NT2/D1 (cell line): Measurements from ENCODE around the gene TMEM247.

Source experiments
- DNase-seq: peaks from one replicate; pipeline ENCODE4 v3.0.0-alpha.2; 2011; ENCODE audit warnings: low read depth, low spot score
- H3K27me3 ChIP-seq: 2 replicates; pipeline ENCODE4 v1.6.0; 2011; ENCODE audit warnings: mild to moderate bottlenecking; ENCODE audit not compliant: insufficient read length, insufficient read depth
- H3K36me3 ChIP-seq: 2 replicates; pipeline ENCODE4 v1.6.1; 2011; ENCODE audit warnings: mild to moderate bottlenecking, low read length, mixed read lengths; ENCODE audit not compliant: insufficient read depth, insufficient read length
- H3K4me1 ChIP-seq: 2 replicates; pipeline ENCODE4 v1.5.1; 2011; ENCODE audit not compliant: insufficient read depth, insufficient read length
- H3K4me3 ChIP-seq: 2 replicates; pipeline ENCODE4 v1.5.1; 2011; ENCODE audit warnings: low read depth; ENCODE audit not compliant: insufficient read length
- H3K9ac ChIP-seq: 2 replicates; pipeline ENCODE4 v1.6.0; 2011; ENCODE audit warnings: low read depth; ENCODE audit not compliant: insufficient read length
- H3K9me3 ChIP-seq: 2 replicates; pipeline ENCODE4 v1.5.1; 2011; ENCODE audit warnings: mild to moderate bottlenecking, low read length; ENCODE audit not compliant: insufficient read depth
- SUZ12 ChIP-seq: IDR thresholded peaks from 2 replicates; pipeline ENCODE4 v1.6.1; 2011; ENCODE audit not compliant: insufficient read length, insufficient read depth; ENCODE audit errors: extremely low read depth
- YY1 ChIP-seq: IDR thresholded peaks from 2 replicates; pipeline ENCODE4 v1.6.1; 2011; ENCODE audit not compliant: insufficient read length, insufficient read depth
- ZNF274 ChIP-seq: IDR thresholded peaks from 2 replicates; pipeline ENCODE4 v1.6.1; 2011; ENCODE audit warnings: mild to moderate bottlenecking, low read depth, low read length

The TMEM247 gene

DNA sequence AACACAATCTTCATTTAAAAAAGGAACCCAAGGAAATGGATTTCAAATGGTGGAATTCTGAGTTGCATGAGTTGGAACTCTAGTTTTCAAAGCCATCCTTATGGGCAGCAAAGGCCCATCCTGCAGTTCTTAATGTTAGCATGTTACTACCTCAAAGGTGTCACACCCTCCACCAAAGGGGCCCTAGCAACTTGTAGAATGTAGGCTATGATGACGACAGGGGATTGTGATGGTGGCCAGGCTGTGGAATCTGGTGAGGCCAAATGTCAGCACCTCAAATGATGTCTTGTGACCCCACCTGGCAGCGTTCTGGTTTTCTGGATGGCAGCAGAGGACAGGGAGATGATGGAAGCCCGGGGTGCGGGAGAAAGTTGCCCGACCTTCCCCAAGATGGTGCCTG lies at the start of gene TMEM247:
TMEM247 (plus strand) TSS at position 301 of the 400 bp plus-strand sequence.
- Histone ChIP-seq H3K9me3 (peaks cover 18% of the 10 kb centered on the region), H3K9ac (no peak within 1 kb of the TSS), H3K27me3 (no peaks in the 10 kb centered on the region), H3K4me1 (no peaks in the 10 kb centered on the region), H3K4me3 (no peak within 1 kb of the TSS), H3K36me3 (no peaks in the 10 kb centered on the region)
- TF ChIP-seq SUZ12 (no peak), ZNF274 (no peak), YY1 (no peak)
- DNase-seq, result no peak

DNA sequence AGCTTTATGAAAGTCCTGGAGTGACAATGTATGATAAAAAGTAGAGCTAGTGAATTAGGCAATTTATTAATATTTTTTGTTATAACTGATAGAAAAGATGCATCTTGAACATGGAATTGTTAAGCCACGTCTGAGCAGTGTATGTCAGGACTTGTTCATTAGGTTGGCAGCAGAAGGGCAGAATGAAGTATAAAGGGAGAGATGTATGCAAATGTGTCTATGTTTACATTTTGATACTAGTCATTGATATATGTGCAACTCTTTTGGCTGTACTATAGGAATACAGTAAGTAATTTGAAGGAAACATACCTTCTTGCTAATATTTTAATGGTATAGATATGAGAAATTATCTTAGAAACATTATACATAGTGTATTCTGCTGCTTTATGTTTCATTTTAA lies 49.0 kb upstream of the TMEM247 start:
- Histone ChIP-seq H3K9me3 (no peaks in the 10 kb centered on the region), H3K9ac (no peak overlapping the region), H3K4me3 (no peak overlapping the region), H3K36me3 (no peaks in the 10 kb centered on the region), H3K27me3 (no peaks in the 10 kb centered on the region), H3K4me1 (peaks cover 3% of the 10 kb centered on the region)
- DNase-seq, result no peak
- TF ChIP-seq SUZ12 (no peak), YY1 (no peak), ZNF274 (no peak)

DNA sequence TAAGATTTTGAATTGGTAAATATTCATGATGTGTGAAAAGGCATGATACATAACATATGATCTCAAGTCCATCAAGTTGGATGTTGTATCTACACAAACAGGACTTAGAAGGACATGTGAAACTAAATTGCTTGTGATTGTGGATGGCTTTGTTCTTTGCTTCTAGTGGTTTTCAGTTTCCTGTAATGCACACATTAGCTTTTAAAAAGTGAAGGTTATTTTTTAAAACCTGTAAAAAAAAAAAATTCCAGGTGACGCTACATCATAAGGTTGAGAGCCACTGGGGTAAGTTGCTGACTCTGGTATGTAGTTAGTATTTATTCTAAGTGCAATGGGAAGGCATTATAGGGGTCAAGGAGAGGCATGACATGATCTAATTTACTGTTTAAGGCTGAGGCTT lies 48.4 kb upstream of the TMEM247 start:
- no peak overlapping the region for H3K9ac ChIP-seq
- no peak overlapping the region for H3K4me3 ChIP-seq
- H3K4me1 ChIP-seq, result peaks cover 3% of the 10 kb centered on the region
- H3K36me3 ChIP-seq, result no peaks in the 10 kb centered on the region
- no peaks in the 10 kb centered on the region for H3K9me3 ChIP-seq
- H3K27me3 ChIP-seq, result no peaks in the 10 kb centered on the region
- TF ChIP-seq SUZ12, result no peak
- TF ChIP-seq ZNF274, result no peak
- TF ChIP-seq YY1, result no peak
- DNase-seq, result no peak

DNA sequence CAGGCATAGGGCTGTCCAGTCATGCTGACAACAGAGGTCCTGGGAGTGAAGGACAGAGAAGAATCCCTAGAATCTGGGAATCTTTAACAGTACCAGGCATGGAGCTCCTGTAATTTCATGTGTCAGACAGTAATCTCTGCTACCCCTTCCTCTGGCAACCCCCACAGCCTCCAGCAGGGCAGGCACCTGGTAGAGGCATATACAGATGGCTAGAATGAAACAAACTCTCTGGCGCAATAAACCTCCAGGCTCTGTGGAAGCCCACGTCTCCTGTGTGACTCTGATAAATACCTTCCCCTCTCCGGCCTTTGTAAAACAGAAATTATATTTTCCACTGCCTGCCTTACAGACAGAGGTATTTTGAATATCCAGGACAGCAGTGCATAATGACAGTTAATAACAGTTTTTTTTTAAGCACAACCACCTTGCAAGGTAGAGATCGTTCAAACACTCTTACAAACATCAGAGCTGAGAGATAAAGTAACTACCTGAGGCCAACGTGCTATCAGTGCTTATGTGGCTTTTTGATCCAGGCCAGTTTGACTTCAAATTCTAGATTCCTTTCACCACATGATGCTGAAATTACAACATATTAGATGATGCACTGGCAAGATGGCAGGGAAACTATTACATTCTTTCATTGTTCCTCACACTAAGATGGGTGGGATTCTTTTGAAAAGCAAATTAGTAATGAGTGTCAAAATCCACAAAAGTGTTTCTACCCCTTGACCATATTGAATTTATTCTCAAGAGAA lies 47.7 kb upstream of the TMEM247 start:
- no peaks in the 10 kb centered on the region for H3K36me3 ChIP-seq
- H3K9ac ChIP-seq, result no peak overlapping the region
- H3K27me3 ChIP-seq, result no peaks in the 10 kb centered on the region
- TF ChIP-seq ZNF274, result no peak
- TF ChIP-seq SUZ12, result no peak
- no peak for TF ChIP-seq YY1
- no peaks in the 10 kb centered on the region for H3K9me3 ChIP-seq
- DNase-seq, result no peak
- no peak overlapping the region for H3K4me3 ChIP-seq
- peaks cover 3% of the 10 kb centered on the region for H3K4me1 ChIP-seq

GRCh38 chr2:46434851-46435273 lies 44.5 kb upstream of the TMEM247 start:
- Histone ChIP-seq H3K9ac (no peak overlapping the region), H3K27me3 (no peaks in the 10 kb centered on the region), H3K9me3 (no peaks in the 10 kb centered on the region), H3K36me3 (no peaks in the 10 kb centered on the region), H3K4me1 (peaks cover 3% of the 10 kb centered on the region), H3K4me3 (no peak overlapping the region)
- no peak for TF ChIP-seq YY1
- no peak for TF ChIP-seq SUZ12
- TF ChIP-seq ZNF274, result no peak
- DNase-seq, result peak; percentile 36

GRCh38 chr2:46435353-46435752 lies 44.0 kb upstream of the TMEM247 start:
- TF ChIP-seq YY1, result no peak
- TF ChIP-seq ZNF274, result no peak
- no peak for TF ChIP-seq SUZ12
- DNase-seq, result no peak
- Histone ChIP-seq H3K9ac (no peak overlapping the region), H3K36me3 (no peaks in the 10 kb centered on the region), H3K27me3 (no peaks in the 10 kb centered on the region), H3K9me3 (no peaks in the 10 kb centered on the region), H3K4me3 (no peak overlapping the region), H3K4me1 (peaks cover 3% of the 10 kb centered on the region)

DNA sequence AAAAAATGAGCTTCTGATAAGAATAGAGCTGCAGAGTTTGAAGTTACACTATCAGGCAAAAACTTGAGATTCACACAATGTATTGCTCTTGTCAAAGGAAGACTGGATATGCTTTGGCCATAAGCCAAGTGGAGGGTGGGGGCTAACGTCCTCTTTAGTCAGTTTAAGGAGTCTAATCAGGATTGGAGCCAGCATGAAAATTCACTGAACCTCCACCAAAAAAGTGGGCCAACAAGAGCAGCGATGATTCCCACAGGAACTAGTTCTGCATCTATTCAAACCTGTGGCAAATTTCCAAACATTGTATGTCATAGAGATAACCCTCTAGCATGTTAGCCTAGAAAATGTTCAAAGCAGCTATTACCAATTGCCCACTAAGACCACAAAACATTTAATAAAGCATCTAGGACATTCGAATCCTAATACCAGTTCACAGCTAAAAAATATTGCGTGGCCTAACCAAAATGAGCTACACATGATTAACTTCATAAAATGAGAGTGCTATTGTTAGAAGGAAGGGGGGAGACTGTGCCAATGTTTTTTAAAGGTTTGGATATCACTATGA lies 43.5 kb upstream of the TMEM247 start:
- Histone ChIP-seq H3K9me3 (no peaks in the 10 kb centered on the region), H3K4me3 (no peak overlapping the region), H3K4me1 (peaks cover 3% of the 10 kb centered on the region), H3K9ac (no peak overlapping the region), H3K36me3 (no peaks in the 10 kb centered on the region), H3K27me3 (no peaks in the 10 kb centered on the region)
- DNase-seq, result no peak
- no peak for TF ChIP-seq ZNF274
- no peak for TF ChIP-seq SUZ12
- no peak for TF ChIP-seq YY1
